ENCODE measurements around the gene SLC25A41.

DNA sequence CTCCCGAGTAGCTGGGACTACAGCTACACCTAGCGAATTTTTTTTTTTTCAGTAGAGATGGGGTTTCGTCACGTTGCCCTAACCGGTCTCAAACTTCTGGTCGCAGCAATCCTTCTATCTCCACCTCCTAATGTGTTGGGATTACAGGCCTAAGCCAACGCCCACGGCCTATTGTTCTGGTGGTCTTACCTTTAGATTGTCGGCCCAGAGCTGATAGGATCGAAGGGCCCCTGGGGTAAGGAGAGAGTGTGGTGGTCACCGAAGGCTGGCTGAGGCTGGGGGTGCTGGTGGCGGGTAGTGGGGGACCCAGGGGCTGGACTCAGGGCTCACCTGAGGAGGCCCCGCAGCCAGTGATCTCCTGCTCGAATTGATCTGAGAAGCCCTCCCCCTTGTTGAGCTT is 37.5 kb upstream of the SLC25A41 start:
- TF ChIP-seq, protein P1, sequence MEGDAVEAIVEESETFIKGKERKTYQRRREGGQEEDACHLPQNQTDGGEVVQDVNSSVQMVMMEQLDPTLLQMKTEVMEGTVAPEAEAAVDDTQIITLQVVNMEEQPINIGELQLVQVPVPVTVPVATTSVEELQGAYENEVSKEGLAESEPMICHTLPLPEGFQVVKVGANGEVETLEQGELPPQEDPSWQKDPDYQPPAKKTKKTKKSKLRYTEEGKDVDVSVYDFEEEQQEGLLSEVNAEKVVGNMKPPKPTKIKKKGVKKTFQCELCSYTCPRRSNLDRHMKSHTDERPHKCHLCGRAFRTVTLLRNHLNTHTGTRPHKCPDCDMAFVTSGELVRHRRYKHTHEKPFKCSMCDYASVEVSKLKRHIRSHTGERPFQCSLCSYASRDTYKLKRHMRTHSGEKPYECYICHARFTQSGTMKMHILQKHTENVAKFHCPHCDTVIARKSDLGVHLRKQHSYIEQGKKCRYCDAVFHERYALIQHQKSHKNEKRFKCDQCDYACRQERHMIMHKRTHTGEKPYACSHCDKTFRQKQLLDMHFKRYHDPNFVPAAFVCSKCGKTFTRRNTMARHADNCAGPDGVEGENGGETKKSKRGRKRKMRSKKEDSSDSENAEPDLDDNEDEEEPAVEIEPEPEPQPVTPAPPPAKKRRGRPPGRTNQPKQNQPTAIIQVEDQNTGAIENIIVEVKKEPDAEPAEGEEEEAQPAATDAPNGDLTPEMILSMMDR (CRISPR knock-in tag; IDR thresholded peaks at IDR 0.05): no peak
- TF ChIP-seq, protein P2, sequence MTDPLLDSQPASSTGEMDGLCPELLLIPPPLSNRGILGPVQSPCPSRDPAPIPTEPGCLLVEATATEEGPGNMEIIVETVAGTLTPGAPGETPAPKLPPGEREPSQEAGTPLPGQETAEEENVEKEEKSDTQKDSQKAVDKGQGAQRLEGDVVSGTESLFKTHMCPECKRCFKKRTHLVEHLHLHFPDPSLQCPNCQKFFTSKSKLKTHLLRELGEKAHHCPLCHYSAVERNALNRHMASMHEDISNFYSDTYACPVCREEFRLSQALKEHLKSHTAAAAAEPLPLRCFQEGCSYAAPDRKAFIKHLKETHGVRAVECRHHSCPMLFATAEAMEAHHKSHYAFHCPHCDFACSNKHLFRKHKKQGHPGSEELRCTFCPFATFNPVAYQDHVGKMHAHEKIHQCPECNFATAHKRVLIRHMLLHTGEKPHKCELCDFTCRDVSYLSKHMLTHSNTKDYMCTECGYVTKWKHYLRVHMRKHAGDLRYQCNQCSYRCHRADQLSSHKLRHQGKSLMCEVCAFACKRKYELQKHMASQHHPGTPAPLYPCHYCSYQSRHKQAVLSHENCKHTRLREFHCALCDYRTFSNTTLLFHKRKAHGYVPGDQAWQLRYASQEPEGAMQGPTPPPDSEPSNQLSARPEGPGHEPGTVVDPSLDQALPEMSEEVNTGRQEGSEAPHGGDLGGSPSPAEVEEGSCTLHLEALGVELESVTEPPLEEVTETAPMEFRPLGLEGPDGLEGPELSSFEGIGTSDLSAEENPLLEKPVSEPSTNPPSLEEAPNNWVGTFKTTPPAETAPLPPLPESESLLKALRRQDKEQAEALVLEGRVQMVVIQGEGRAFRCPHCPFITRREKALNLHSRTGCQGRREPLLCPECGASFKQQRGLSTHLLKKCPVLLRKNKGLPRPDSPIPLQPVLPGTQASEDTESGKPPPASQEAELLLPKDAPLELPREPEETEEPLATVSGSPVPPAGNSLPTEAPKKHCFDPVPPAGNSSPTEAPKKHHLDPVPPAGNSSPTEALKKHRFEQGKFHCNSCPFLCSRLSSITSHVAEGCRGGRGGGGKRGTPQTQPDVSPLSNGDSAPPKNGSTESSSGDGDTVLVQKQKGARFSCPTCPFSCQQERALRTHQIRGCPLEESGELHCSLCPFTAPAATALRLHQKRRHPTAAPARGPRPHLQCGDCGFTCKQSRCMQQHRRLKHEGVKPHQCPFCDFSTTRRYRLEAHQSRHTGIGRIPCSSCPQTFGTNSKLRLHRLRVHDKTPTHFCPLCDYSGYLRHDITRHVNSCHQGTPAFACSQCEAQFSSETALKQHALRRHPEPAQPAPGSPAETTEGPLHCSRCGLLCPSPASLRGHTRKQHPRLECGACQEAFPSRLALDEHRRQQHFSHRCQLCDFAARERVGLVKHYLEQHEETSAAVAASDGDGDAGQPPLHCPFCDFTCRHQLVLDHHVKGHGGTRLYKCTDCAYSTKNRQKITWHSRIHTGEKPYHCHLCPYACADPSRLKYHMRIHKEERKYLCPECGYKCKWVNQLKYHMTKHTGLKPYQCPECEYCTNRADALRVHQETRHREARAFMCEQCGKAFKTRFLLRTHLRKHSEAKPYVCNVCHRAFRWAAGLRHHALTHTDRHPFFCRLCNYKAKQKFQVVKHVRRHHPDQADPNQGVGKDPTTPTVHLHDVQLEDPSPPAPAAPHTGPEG (CRISPR knock-in tag; IDR thresholded peaks at IDR 0.05): no peak
- no peak for TF ChIP-seq MAFF (IDR thresholded peaks at IDR 0.05; ENCODE audit: low read depth, low read length)
- TF ChIP-seq, protein P3, sequence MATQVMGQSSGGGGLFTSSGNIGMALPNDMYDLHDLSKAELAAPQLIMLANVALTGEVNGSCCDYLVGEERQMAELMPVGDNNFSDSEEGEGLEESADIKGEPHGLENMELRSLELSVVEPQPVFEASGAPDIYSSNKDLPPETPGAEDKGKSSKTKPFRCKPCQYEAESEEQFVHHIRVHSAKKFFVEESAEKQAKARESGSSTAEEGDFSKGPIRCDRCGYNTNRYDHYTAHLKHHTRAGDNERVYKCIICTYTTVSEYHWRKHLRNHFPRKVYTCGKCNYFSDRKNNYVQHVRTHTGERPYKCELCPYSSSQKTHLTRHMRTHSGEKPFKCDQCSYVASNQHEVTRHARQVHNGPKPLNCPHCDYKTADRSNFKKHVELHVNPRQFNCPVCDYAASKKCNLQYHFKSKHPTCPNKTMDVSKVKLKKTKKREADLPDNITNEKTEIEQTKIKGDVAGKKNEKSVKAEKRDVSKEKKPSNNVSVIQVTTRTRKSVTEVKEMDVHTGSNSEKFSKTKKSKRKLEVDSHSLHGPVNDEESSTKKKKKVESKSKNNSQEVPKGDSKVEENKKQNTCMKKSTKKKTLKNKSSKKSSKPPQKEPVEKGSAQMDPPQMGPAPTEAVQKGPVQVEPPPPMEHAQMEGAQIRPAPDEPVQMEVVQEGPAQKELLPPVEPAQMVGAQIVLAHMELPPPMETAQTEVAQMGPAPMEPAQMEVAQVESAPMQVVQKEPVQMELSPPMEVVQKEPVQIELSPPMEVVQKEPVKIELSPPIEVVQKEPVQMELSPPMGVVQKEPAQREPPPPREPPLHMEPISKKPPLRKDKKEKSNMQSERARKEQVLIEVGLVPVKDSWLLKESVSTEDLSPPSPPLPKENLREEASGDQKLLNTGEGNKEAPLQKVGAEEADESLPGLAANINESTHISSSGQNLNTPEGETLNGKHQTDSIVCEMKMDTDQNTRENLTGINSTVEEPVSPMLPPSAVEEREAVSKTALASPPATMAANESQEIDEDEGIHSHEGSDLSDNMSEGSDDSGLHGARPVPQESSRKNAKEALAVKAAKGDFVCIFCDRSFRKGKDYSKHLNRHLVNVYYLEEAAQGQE (IDR thresholded peaks at IDR 0.05; ENCODE audit: borderline replicate concordance in 1 of 2, low read depth in 1 of 2, low read length in 2 of 2): no peak
- TF ChIP-seq, protein P4, sequence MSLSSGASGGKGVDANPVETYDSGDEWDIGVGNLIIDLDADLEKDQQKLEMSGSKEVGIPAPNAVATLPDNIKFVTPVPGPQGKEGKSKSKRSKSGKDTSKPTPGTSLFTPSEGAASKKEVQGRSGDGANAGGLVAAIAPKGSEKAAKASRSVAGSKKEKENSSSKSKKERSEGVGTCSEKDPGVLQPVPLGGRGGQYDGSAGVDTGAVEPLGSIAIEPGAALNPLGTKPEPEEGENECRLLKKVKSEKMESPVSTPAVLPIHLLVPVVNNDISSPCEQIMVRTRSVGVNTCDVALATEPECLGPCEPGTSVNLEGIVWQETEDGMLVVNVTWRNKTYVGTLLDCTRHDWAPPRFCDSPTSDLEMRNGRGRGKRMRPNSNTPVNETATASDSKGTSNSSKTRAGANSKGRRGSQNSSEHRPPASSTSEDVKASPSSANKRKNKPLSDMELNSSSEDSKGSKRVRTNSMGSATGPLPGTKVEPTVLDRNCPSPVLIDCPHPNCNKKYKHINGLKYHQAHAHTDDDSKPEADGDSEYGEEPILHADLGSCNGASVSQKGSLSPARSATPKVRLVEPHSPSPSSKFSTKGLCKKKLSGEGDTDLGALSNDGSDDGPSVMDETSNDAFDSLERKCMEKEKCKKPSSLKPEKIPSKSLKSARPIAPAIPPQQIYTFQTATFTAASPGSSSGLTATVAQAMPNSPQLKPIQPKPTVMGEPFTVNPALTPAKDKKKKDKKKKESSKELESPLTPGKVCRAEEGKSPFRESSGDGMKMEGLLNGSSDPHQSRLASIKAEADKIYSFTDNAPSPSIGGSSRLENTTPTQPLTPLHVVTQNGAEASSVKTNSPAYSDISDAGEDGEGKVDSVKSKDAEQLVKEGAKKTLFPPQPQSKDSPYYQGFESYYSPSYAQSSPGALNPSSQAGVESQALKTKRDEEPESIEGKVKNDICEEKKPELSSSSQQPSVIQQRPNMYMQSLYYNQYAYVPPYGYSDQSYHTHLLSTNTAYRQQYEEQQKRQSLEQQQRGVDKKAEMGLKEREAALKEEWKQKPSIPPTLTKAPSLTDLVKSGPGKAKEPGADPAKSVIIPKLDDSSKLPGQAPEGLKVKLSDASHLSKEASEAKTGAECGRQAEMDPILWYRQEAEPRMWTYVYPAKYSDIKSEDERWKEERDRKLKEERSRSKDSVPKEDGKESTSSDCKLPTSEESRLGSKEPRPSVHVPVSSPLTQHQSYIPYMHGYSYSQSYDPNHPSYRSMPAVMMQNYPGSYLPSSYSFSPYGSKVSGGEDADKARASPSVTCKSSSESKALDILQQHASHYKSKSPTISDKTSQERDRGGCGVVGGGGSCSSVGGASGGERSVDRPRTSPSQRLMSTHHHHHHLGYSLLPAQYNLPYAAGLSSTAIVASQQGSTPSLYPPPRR (CRISPR knock-in tag; IDR thresholded peaks at IDR 0.05; ENCODE audit: borderline replicate concordance): no peak
- TF ChIP-seq ZBTB7B (CRISPR knock-in tag; IDR thresholded peaks at IDR 0.05): no peak
- TF ChIP-seq RFX5 (IDR thresholded peaks at IDR 0.05; ENCODE audit: low read depth, low read length): no peak
- TF ChIP-seq, protein P5, sequence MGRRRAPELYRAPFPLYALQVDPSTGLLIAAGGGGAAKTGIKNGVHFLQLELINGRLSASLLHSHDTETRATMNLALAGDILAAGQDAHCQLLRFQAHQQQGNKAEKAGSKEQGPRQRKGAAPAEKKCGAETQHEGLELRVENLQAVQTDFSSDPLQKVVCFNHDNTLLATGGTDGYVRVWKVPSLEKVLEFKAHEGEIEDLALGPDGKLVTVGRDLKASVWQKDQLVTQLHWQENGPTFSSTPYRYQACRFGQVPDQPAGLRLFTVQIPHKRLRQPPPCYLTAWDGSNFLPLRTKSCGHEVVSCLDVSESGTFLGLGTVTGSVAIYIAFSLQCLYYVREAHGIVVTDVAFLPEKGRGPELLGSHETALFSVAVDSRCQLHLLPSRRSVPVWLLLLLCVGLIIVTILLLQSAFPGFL (CRISPR knock-in tag; IDR thresholded peaks at IDR 0.05): no peak
- TF ChIP-seq, protein P6, sequence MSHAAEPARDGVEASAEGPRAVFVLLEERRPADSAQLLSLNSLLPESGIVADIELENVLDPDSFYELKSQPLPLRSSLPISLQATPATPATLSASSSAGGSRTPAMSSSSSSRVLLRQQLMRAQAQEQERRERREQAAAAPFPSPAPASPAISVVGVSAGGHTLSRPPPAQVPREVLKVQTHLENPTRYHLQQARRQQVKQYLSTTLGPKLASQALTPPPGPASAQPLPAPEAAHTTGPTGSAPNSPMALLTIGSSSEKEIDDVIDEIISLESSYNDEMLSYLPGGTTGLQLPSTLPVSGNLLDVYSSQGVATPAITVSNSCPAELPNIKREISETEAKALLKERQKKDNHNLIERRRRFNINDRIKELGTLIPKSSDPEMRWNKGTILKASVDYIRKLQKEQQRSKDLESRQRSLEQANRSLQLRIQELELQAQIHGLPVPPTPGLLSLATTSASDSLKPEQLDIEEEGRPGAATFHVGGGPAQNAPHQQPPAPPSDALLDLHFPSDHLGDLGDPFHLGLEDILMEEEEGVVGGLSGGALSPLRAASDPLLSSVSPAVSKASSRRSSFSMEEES (CRISPR knock-in tag; IDR thresholded peaks at IDR 0.05): no peak
- no peak for TF ChIP-seq STAT5B (CRISPR knock-in tag; IDR thresholded peaks at IDR 0.05)
- TF ChIP-seq, protein P7, sequence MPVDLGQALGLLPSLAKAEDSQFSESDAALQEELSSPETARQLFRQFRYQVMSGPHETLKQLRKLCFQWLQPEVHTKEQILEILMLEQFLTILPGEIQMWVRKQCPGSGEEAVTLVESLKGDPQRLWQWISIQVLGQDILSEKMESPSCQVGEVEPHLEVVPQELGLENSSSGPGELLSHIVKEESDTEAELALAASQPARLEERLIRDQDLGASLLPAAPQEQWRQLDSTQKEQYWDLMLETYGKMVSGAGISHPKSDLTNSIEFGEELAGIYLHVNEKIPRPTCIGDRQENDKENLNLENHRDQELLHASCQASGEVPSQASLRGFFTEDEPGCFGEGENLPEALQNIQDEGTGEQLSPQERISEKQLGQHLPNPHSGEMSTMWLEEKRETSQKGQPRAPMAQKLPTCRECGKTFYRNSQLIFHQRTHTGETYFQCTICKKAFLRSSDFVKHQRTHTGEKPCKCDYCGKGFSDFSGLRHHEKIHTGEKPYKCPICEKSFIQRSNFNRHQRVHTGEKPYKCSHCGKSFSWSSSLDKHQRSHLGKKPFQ (CRISPR knock-in tag; IDR thresholded peaks at IDR 0.05; ENCODE audit: insufficient replicate concordance): no peak

All from HepG2 (cell line).